A549 (cell line): ENCODE measurements around the gene ADD1. TPM values are rescaled to one million over a fixed set of nuclear protein-coding genes. Genes with fewer than 3 reads are reported as not detected.
A peak's percentile ranks its signal among the peaks of the same experiment; 100 is the strongest.

Experiments used
- ATAC-seq, 2 experiments: fragments of 200-7000 bp in 1 of 2; fragments of >200 bp in 1 of 2; cut with Nextera tagmentation in 1 of 2; cut with Tn5 transposase in 1 of 2; 3 replicates each; pipeline versions ENCODE4 v1.8.0 to v1.9.1; 2018 to 2020; ENCODE audit warnings: mild to moderate bottlenecking in 1 of 2, moderate library complexity in 1 of 2
- CTCF ChIA-PET: fragments of 300-600 bp; sonication (Branson Sonifier 250); formaldehyde crosslinking; extraction: SDS; loops from one replicate; lab custom pipeline; 2021; ENCODE audit warnings: antibody characterized with exemption, inconsistent platforms; lab: Yijun Ruan, JAX
- POLR2A ChIA-PET: fragments of 350-600 bp; formaldehyde crosslinking; extraction: SDS; loops from one replicate; lab custom pipeline; 2021; ENCODE audit warnings: antibody characterized with exemption, inconsistent platforms; lab: Yijun Ruan, JAX
- DNase-seq, 2 experiments: peaks; one replicate each; pipeline versions ENCODE4 v3.0.0 to v3.0.0-alpha.2; 2011 to 2016; ENCODE audit warnings: low read depth in 1 of 2, low spot score in 1 of 2
- FAIRE-seq: peaks from 2 replicates; lab custom pipeline; 2011; peaks lifted over from hg19 to GRCh38; lab: Jason Lieb, UNC
- H3K27ac ChIP-seq, 2 experiments: fragments of >200 bp; sonication (Bioruptor Twin); formaldehyde crosslinking; 3 replicates each; pipeline ENCODE4 v1.5.1; 2016 to 2017
- H3K4me1 ChIP-seq: fragments of >200 bp; sonication (Bioruptor Twin); formaldehyde crosslinking; 3 replicates; pipeline ENCODE4 v1.6.1; 2016
- H3K4me2 ChIP-seq: fragments of >200 bp; sonication (Bioruptor Twin); formaldehyde crosslinking; 3 replicates; pipeline ENCODE4 v1.6.1; 2016
- H3K4me3 ChIP-seq: fragments of >200 bp; sonication (Bioruptor Twin); formaldehyde crosslinking; 3 replicates; pipeline ENCODE4 v1.5.1; 2016
- H3K9me3 ChIP-seq: fragments of >200 bp; sonication (Bioruptor Twin); formaldehyde crosslinking; 3 replicates; pipeline ENCODE4 v1.6.1; 2016
- BHLHE40 ChIP-seq: IDR thresholded peaks from 2 replicates; pipeline ENCODE4 v1.6.1; 2012; ENCODE audit warnings: low read depth, low read length, inconsistent platforms
- CBX2 ChIP-seq: fragments of 200-600 bp; sonication (generic); IDR thresholded peaks from 2 replicates; pipeline ENCODE4 v1.6.1; 2016; ENCODE audit warnings: low read depth, mild to moderate bottlenecking, borderline replicate concordance
- CEBPB ChIP-seq, 2 experiments: fragments of >200 bp in 1 of 2; sonication (Bioruptor Twin) in 1 of 2; formaldehyde crosslinking in 1 of 2; IDR thresholded peaks; 2 replicates each; pipeline ENCODE4 v1.6.1; 2012 to 2016
- CHD4 ChIP-seq: fragments of 200-600 bp; sonication (generic); IDR thresholded peaks from 2 replicates; pipeline ENCODE4 v1.6.1; 2016; ENCODE audit warnings: antibody characterized with exemption, mild to moderate bottlenecking, borderline replicate concordance
- EHF ChIP-seq: fragments of 250-450 bp; sonication (Bioruptor Pico); IDR thresholded peaks from 2 replicates; pipeline ENCODE4 v1.5.0; 2020; ENCODE audit warnings: mild to moderate bottlenecking
- EHMT2 ChIP-seq: fragments of 200-600 bp; sonication (generic); IDR thresholded peaks from 2 replicates; pipeline ENCODE4 v1.6.1; 2016; ENCODE audit warnings: antibody characterized with exemption, low read depth, mild to moderate bottlenecking, moderate library complexity
- JUNB ChIP-seq: fragments of >200 bp; sonication (Bioruptor Twin); formaldehyde crosslinking; IDR thresholded peaks from 2 replicates; pipeline ENCODE4 v1.6.1; 2016
- NPAS2 ChIP-seq: fragments of 250-450 bp; sonication (Bioruptor Pico); IDR thresholded peaks from 2 replicates; pipeline ENCODE4 v1.8.0; 2022; ENCODE audit warnings: mild to moderate bottlenecking, moderate library complexity, borderline replicate concordance
- NR3C1 ChIP-seq: fragments of >200 bp; sonication (Bioruptor Twin); formaldehyde crosslinking; IDR thresholded peaks from 3 replicates; pipeline ENCODE4 v1.6.1; 2017
- POLR2AphosphoS2 ChIP-seq: conservative IDR thresholded peaks from 2 replicates; pipeline ENCODE4 v1.6.1; 2012; ENCODE audit warnings: low read length, improper control_type of control experiment, inconsistent platforms
- RNF2 ChIP-seq: fragments of 200-600 bp; sonication (generic); IDR thresholded peaks from 2 replicates; pipeline ENCODE4 v1.6.1; 2016; ENCODE audit warnings: low read depth, mild to moderate bottlenecking, antibody characterized with exemption, moderate library complexity, borderline replicate concordance
- SMC3 ChIP-seq: fragments of >200 bp; sonication (Bioruptor Twin); formaldehyde crosslinking; IDR thresholded peaks from 3 replicates; pipeline ENCODE4 v1.6.1; 2018; ENCODE audit warnings: inconsistent platforms
- SREBF2 ChIP-seq: fragments of 450-650 bp; IDR thresholded peaks from 2 replicates; pipeline ENCODE4 v1.6.1; 2014; ENCODE audit warnings: mild to moderate bottlenecking, moderate library complexity
- TP53 ChIP-seq: fragments of 250-450 bp; sonication (Bioruptor Pico); IDR thresholded peaks from 2 replicates; pipeline ENCODE4 v1.5.0; 2021; ENCODE audit warnings: mild to moderate bottlenecking, moderate library complexity
- ZC3H11A ChIP-seq: fragments of 450-650 bp; IDR thresholded peaks from 2 replicates; pipeline ENCODE4 v1.6.1; 2014; ENCODE audit warnings: antibody characterized with exemption, mild to moderate bottlenecking
- WGBS: methylation state at CpG from one replicate; pipeline ENCODE4 v1.1.6; 2017; ENCODE audit errors: missing lambda C conversion rate; 5-methylcytosine and 5-hydroxymethylcytosine counted together
- polyA plus RNA-seq, 4 experiments: library from polyadenylated mRNA; depleted of rRNA in 3 of 4; stranded (reverse); fragments of >200 nt; fragmentation: RNase III in 1 of 4; extraction: RNeasy Plus Mini Kit Qiagen cat#74134 plus additional on column Dnase treatment in 1 of 4; gene quantifications; 2 replicates in 3 of 4; 3 replicates in 1 of 4; pipeline ENCODE4 v1.2.3, GENCODE V29; 2011 to 2017
- TF ChIP-seq, protein P1 (sequence below): fragments of 200-600 bp; sonication (generic); IDR thresholded peaks from 2 replicates; pipeline ENCODE4 v1.6.1; 2016; ENCODE audit warnings: antibody characterized with exemption, mild to moderate bottlenecking, moderate library complexity
- TF ChIP-seq, protein P2 (sequence below): fragments of 250-450 bp; sonication (Bioruptor Pico); IDR thresholded peaks from 2 replicates; pipeline ENCODE4 v1.5.0; 2020; ENCODE audit warnings: low read depth, mild to moderate bottlenecking, moderate library complexity
- TF ChIP-seq, protein P3 (sequence below): IDR thresholded peaks from 2 replicates; pipeline ENCODE4 v1.6.1; 2012

ADD1 gene
- polyA plus RNA-seq, 2 of the 4 experiments (the other 2 are of a cell fraction) = 59.7 to 60.3 TPM

DNA sequence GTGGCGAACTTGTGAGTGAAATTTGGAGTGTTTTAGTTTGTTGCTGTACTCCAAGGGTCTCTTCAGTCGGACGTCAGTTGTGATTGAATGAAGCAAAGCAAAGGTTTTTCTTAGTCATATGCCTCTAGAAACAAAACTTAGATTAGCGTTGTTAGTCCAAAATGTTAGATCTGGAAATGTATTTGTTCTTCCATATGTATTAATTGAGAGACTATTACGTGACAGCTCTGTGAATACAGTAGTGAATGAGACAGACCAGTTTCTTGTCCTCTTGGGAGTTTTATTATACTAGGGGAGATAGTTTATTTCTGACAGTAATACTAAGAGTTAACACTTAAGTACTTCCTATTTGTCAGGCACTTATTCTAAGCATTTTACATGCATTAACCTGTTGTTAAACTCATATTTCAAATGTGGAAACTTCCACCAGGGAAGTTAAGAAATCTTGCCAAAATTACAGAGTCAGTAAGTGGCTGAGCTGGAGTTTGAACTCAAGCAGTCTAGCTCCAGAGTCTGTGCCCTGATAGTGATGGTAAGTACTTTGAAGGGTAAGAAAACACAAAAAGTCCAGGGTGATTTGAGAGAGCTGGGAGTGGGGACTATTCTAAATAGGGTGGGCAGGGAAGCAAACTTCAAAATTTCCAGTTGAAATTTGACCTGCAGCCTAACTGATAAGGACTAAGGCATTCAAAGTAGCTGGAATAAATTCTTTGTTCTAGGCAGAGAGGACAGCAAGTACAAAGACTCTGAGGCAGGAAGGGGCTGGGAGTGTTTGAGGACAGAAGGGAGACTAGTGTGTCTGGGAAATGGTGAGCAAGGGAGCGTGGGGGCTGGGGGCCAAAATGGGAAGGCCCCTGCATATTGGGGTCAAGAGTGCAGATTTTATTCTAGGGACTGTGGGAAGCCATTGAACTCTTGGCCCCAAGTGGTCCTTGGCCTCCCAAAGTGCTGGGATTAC, 17.0 kb downstream of the ADD1 start:
- FAIRE-seq (no peak), ATAC-seq (no peak), DNase-seq (no peak)
- 83% methylated on average over 6 of the region's 6 CpGs for WGBS
- peak overlapping the region; percentile 16; the same call in 1 of the 3 replicates for H3K4me2 ChIP-seq
- ChIA-PET CTCF (interaction anchor here (0.6 kb wide), 3 partner anchors 10 to 165 kb away, joined by 3 read pairs; no protein-coding TSS in a partner anchor), POLR2A (no interaction called here)
- peaks cover 44% of the 10 kb centered on the region for H3K4me1 ChIP-seq
- H3K9me3 ChIP-seq = no peaks in the 10 kb centered on the region
- TF ChIP-seq, protein P1, sequence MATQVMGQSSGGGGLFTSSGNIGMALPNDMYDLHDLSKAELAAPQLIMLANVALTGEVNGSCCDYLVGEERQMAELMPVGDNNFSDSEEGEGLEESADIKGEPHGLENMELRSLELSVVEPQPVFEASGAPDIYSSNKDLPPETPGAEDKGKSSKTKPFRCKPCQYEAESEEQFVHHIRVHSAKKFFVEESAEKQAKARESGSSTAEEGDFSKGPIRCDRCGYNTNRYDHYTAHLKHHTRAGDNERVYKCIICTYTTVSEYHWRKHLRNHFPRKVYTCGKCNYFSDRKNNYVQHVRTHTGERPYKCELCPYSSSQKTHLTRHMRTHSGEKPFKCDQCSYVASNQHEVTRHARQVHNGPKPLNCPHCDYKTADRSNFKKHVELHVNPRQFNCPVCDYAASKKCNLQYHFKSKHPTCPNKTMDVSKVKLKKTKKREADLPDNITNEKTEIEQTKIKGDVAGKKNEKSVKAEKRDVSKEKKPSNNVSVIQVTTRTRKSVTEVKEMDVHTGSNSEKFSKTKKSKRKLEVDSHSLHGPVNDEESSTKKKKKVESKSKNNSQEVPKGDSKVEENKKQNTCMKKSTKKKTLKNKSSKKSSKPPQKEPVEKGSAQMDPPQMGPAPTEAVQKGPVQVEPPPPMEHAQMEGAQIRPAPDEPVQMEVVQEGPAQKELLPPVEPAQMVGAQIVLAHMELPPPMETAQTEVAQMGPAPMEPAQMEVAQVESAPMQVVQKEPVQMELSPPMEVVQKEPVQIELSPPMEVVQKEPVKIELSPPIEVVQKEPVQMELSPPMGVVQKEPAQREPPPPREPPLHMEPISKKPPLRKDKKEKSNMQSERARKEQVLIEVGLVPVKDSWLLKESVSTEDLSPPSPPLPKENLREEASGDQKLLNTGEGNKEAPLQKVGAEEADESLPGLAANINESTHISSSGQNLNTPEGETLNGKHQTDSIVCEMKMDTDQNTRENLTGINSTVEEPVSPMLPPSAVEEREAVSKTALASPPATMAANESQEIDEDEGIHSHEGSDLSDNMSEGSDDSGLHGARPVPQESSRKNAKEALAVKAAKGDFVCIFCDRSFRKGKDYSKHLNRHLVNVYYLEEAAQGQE = no peak
- TF ChIP-seq NPAS2 (CRISPR knock-in tag) = no peak
- TF ChIP-seq CBX2 = no peak
- no peak for TF ChIP-seq JUNB
- TF ChIP-seq, protein P2, sequence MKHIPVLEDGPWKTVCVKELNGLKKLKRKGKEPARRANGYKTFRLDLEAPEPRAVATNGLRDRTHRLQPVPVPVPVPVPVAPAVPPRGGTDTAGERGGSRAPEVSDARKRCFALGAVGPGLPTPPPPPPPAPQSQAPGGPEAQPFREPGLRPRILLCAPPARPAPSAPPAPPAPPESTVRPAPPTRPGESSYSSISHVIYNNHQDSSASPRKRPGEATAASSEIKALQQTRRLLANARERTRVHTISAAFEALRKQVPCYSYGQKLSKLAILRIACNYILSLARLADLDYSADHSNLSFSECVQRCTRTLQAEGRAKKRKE (CRISPR knock-in tag) = no peak
- no peak for TF ChIP-seq NR3C1
- no peak for TF ChIP-seq POLR2AphosphoS2
- no peak for TF ChIP-seq BHLHE40
- TF ChIP-seq RNF2 = no peak
- no peak for TF ChIP-seq CEBPB (IDR thresholded peaks at IDR 0.05)
- TF ChIP-seq EHF = no peak
- TF ChIP-seq SMC3 = no peak
- TF ChIP-seq ZC3H11A = no peak
- TF ChIP-seq EHMT2 = no peak
- TF ChIP-seq, protein P3, sequence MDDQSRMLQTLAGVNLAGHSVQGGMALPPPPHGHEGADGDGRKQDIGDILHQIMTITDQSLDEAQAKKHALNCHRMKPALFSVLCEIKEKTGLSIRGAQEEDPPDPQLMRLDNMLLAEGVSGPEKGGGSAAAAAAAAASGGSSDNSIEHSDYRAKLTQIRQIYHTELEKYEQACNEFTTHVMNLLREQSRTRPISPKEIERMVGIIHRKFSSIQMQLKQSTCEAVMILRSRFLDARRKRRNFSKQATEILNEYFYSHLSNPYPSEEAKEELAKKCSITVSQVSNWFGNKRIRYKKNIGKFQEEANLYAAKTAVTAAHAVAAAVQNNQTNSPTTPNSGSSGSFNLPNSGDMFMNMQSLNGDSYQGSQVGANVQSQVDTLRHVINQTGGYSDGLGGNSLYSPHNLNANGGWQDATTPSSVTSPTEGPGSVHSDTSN = no peak
- no peak for TF ChIP-seq SREBF2
- H3K4me3 ChIP-seq = no peak overlapping the region
- no peak overlapping the region; a peak in 1 of 6 replicates for H3K27ac ChIP-seq

DNA sequence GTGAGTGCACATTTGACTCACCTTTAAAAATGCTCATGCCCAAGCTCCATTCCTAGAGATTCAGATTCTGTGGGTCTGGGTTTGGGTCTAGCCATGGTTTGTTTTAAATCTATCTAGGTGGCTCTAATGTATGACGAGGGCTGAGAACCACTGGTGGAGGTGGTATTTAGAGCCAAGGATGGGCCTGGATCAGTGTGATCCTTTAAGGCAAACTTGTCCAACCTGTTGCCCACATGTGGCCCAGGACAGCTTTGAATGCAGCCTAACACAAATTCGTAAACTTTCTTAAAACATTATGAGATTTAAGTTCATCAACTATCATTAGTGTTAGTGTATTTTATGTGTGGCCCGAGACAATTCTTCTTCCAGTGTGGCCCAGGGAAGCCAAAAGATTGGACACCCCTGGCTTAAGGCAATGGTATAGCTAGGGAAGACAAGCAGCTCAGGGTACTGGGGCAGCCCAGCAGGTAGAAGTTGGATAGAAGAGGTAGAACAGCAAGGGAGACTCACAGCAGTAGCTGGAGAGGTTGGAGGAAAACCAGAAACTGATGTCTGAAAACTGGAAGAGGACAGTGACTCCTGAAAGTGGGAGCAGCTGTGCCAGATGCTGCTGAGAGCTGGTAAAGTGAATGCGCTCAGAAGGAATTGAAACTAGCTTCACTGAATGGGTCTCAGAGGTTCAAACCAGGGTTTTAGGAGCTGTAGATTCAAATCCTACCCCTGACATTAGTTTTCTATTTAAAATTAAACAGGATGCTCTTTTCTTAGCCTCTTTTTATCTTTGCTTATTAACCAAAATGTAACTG, 18.2 kb downstream of the ADD1 start:
- no peak for DNase-seq
- ATAC-seq = no peak
- peaks cover 44% of the 10 kb centered on the region for H3K4me1 ChIP-seq
- CTCF ChIA-PET = no interaction called here
- 96% methylated on average over 4 of the region's 4 CpGs for WGBS
- POLR2A ChIA-PET = no interaction called here
- H3K9me3 ChIP-seq = no peaks in the 10 kb centered on the region
- H3K4me3 ChIP-seq = no peak overlapping the region
- FAIRE-seq = no peak
- peak overlapping the region; percentile 27; the same call in 1 of the 3 replicates for H3K4me2 ChIP-seq
- TF ChIP-seq CHD4 (no peak), TP53 (no peak)
- H3K27ac ChIP-seq = peak overlapping the region in 1 of 2 experiments; percentile 28; a peak in 1 of 6 replicates
